Neural crest cell (in vitro differentiated cells): ENCODE data around the gene TEX101. TPM values are rescaled to one million over a fixed set of nuclear protein-coding genes. Genes with fewer than 3 reads are reported as not detected.
"Not testable (repeated sequence)": the region's sequence is repeated elsewhere in the genome, so short reads cannot be mapped to it uniquely, and the experiment has no call there.

Experiments
- DNase-seq: peaks from one replicate; pipeline ENCODE4 v3.0.0; 2021; ENCODE audit warnings: low read depth, mixed read lengths, low spot score
- H3K27ac Mint-ChIP-seq: one replicate; pipeline ENCODE4 v1.8.0; 2021; ENCODE audit warnings: mild to moderate bottlenecking, mixed read lengths; ENCODE audit not compliant: unreplicated experiment
- H3K27me3 Mint-ChIP-seq: 2 replicates; pipeline ENCODE4 v1.8.0; 2021; ENCODE audit warnings: low read depth, mild to moderate bottlenecking, mixed read lengths
- H3K36me3 Mint-ChIP-seq: 2 replicates; pipeline ENCODE4 v1.8.0; 2021; ENCODE audit warnings: low read depth, mild to moderate bottlenecking, mixed read lengths
- H3K4me1 Mint-ChIP-seq: 2 replicates; pipeline ENCODE4 v1.8.0; 2021; ENCODE audit warnings: mixed read lengths
- H3K4me3 Mint-ChIP-seq: one replicate; pipeline ENCODE4 v1.8.0; 2021; ENCODE audit warnings: mild to moderate bottlenecking, mixed read lengths
- H3K9me3 Mint-ChIP-seq: 2 replicates; pipeline ENCODE4 v1.8.0; 2021; ENCODE audit warnings: mixed read lengths
- CTCF ChIP-seq: fragments of 200-600 bp; sonication (generic); conservative IDR thresholded peaks from 2 replicates; pipeline ENCODE4 v1.5.0; 2021; ENCODE audit warnings: antibody characterized with exemption, mild to moderate bottlenecking
- long read RNA-seq: library from polyadenylated mRNA; unstranded; transcript quantifications from one replicate; pipeline ENCODE4 v2.0.0, GENCODE V29; 2020
- total RNA-seq: library from RNA; stranded (reverse); gene quantifications from 2 replicates; pipeline ENCODE4 v1.2.1, GENCODE V29; 2021

Gene TEX101
- total RNA-seq: not detected in 2 replicates
- long read RNA-seq: 0 reads

GRCh38 chr19:43414554-43414953, at the start of gene TEX101:
Gene TEX101 (plus strand): TSS chr19:43414890. CDS start chr19:43415920, 1,030 bp downstream.
- H3K9me3 Mint-ChIP-seq: no peaks in the 10 kb centered on the region

GRCh38 chr19:43365677-43366076, 49.0 kb upstream of the TEX101 start:
- not testable (repeated sequence) for DNase-seq, H3K4me1 Mint-ChIP-seq, H3K27ac Mint-ChIP-seq, H3K36me3 Mint-ChIP-seq, H3K9me3 Mint-ChIP-seq, H3K4me3 Mint-ChIP-seq
- H3K27me3 Mint-ChIP-seq: peaks cover 17% of the 10 kb centered on the region

More at GRCh38 chr19:43414554-43414953, at the start of gene TEX101:
- H3K27me3 Mint-ChIP-seq: peaks cover 2% of the 10 kb centered on the region
- DNase-seq: no peak
- H3K27ac Mint-ChIP-seq: no peak within 1 kb of the TSS
- H3K4me3 Mint-ChIP-seq: no peak within 1 kb of the TSS
- TF ChIP-seq CTCF: no peak
- H3K4me1 Mint-ChIP-seq: no peaks in the 10 kb centered on the region
- H3K36me3 Mint-ChIP-seq: no peaks in the 10 kb centered on the region

GRCh38 chr19:43367822-43368221, 46.9 kb upstream of the TEX101 start:
- Mint-ChIP-seq H3K36me3 (no peaks in the 10 kb centered on the region), H3K27ac (no peak overlapping the region), H3K9me3 (no peaks in the 10 kb centered on the region), H3K27me3 (peaks cover 18% of the 10 kb centered on the region), H3K4me3 (no peak overlapping the region), H3K4me1 (no peaks in the 10 kb centered on the region)
- no peak for TF ChIP-seq CTCF
- no peak for DNase-seq

- not testable (repeated sequence) for H3K36me3 Mint-ChIP-seq, H3K4me3 Mint-ChIP-seq, H3K9me3 Mint-ChIP-seq, H3K4me1 Mint-ChIP-seq, DNase-seq, H3K27ac Mint-ChIP-seq
- H3K27me3 Mint-ChIP-seq: peaks cover 18% of the 10 kb centered on the region
Observed at GRCh38 chr19:43368897-43369296, 45.8 kb upstream of the TEX101 start.

- Mint-ChIP-seq H3K9me3 (no peaks in the 10 kb centered on the region), H3K36me3 (no peaks in the 10 kb centered on the region)
Observed at GRCh38 chr19:43371909-43372308, 42.8 kb upstream of the TEX101 start.

GRCh38 chr19:43372462-43372861, 42.2 kb upstream of the TEX101 start:
- H3K36me3 Mint-ChIP-seq: no peaks in the 10 kb centered on the region
- peaks cover 18% of the 10 kb centered on the region for H3K27me3 Mint-ChIP-seq
- DNase-seq: no peak
- no peaks in the 10 kb centered on the region for H3K4me1 Mint-ChIP-seq
- no peaks in the 10 kb centered on the region for H3K9me3 Mint-ChIP-seq
- no peak overlapping the region for H3K27ac Mint-ChIP-seq
- H3K4me3 Mint-ChIP-seq: no peak overlapping the region
- no peak for TF ChIP-seq CTCF

More at GRCh38 chr19:43371909-43372308, 42.8 kb upstream of the TEX101 start:
- Mint-ChIP-seq H3K27ac (no peak overlapping the region), H3K4me1 (no peaks in the 10 kb centered on the region), H3K4me3 (no peak overlapping the region), H3K27me3 (peaks cover 18% of the 10 kb centered on the region)
- DNase-seq: no peak
- TF ChIP-seq CTCF: no peak

- H3K4me3 Mint-ChIP-seq, H3K27me3 Mint-ChIP-seq, H3K9me3 Mint-ChIP-seq: not testable (repeated sequence)
Observed at GRCh38 chr19:43377624-43378023, 37.1 kb upstream of the TEX101 start.

More at GRCh38 chr19:43377624-43378023, 37.1 kb upstream of the TEX101 start:
- not testable (repeated sequence) for DNase-seq, H3K36me3 Mint-ChIP-seq, H3K27ac Mint-ChIP-seq, H3K4me1 Mint-ChIP-seq
